ENCODE results near the gene OR10G8.

DNA sequence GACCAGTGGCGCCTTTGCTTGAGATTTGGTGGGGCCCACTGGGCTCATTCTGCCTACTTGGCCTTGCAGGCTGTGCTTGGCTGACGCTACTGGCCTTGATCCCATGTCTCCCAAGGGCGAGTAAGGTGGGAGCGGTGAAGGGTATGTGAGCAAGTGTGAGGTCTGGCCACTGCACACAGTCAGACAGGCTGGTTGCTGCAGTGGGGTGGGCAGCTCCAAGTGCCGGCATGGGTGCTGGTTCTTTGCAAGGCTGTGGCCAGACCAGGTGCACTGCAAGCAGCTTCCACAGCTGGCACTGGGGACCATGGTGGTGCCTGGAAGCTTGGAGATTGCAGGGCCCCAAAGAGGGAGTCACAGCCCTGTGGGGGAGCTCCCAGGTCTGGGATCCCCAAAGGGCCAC, 48.0 kb downstream of the OR10G8 start:
- TF ChIP-seq POLR2A (IDR thresholded peaks at IDR 0.05; ENCODE audit: low read depth, low read length) (no peak), ELK1 (IDR thresholded peaks at IDR 0.05; ENCODE audit: borderline replicate concordance, low read depth, low read length) (no peak), MXI1 (IDR thresholded peaks at IDR 0.05; ENCODE audit: borderline replicate concordance, low read depth, low read length) (no peak), MAFK (IDR thresholded peaks at IDR 0.05; ENCODE audit: low read depth, low read length) (no peak), SMC3 (IDR thresholded peaks at IDR 0.05; ENCODE audit: low read depth, low read length) (no peak), CHD1 (IDR thresholded peaks at IDR 0.05; ENCODE audit: low read depth, low read length) (no peak), BHLHE40 (IDR thresholded peaks at IDR 0.05; ENCODE audit: low read depth, low read length) (no peak), RAD21 (IDR thresholded peaks at IDR 0.05; ENCODE audit: low read length) (no peak), MAZ (IDR thresholded peaks at IDR 0.05; ENCODE audit: borderline replicate concordance, low read depth, low read length) (no peak), CEBPB (IDR thresholded peaks at IDR 0.05; ENCODE audit: low read depth, low read length) (no peak)
- TF ChIP-seq, protein P1, sequence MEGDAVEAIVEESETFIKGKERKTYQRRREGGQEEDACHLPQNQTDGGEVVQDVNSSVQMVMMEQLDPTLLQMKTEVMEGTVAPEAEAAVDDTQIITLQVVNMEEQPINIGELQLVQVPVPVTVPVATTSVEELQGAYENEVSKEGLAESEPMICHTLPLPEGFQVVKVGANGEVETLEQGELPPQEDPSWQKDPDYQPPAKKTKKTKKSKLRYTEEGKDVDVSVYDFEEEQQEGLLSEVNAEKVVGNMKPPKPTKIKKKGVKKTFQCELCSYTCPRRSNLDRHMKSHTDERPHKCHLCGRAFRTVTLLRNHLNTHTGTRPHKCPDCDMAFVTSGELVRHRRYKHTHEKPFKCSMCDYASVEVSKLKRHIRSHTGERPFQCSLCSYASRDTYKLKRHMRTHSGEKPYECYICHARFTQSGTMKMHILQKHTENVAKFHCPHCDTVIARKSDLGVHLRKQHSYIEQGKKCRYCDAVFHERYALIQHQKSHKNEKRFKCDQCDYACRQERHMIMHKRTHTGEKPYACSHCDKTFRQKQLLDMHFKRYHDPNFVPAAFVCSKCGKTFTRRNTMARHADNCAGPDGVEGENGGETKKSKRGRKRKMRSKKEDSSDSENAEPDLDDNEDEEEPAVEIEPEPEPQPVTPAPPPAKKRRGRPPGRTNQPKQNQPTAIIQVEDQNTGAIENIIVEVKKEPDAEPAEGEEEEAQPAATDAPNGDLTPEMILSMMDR (conservative IDR thresholded peaks at IDR 0.05; ENCODE audit: low read depth, low read length) = no peak
